ENCODE results near the gene FNIP2.

Gene FNIP2

DNA sequence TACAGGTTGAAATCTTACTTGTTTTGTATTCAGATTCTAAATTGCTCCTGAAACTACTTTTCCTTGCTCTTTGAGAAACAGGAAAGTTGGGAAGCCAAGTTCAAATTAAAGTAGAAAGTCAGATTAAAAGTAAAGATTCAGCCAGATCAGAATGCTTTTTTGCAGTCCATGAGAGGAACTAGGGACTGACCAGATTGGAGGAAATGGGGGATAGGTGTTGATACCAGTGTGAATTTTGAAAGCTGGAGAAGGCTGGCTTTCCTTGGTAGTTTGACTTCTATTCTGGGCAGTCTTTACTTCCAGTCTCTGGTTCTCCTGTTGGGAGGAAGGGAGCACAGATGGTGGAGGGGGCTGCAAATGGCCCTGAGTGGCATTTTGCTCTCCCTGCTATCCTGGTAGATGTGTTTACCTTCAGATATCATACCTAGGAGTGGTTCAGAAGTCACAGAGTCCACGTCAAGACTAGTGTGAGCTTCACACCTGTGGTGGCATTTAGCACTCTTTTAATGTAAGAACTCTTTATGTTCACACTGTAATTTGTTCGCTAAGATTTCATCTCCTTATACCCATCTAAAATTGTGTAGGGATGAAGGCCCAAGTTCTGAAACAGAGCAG, 68.8 kb downstream of the FNIP2 start:
- no peak for DNase-seq (ENCODE audit: low read depth)

DNA sequence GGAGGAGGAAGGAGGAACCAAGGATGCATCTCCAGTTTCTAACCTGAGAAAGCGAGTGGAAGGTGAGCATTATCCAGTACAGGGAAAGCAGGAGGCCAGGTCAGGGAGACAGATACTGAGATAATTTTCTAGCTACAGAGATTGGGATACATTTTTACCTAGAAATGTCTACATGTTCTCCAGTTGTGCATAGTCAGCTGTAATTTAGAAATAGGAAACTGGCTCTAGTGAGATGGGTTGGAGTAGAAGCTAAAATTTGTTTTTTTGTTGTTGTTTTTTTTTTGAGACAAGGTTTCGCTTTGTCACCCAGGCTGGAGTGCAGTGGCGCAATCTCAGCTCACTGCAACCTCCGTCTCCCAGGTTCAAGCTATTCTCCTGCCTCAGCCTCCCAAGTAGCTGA, 71.3 kb downstream of the FNIP2 start:
- no peak for DNase-seq (ENCODE audit: low read depth)

DNA sequence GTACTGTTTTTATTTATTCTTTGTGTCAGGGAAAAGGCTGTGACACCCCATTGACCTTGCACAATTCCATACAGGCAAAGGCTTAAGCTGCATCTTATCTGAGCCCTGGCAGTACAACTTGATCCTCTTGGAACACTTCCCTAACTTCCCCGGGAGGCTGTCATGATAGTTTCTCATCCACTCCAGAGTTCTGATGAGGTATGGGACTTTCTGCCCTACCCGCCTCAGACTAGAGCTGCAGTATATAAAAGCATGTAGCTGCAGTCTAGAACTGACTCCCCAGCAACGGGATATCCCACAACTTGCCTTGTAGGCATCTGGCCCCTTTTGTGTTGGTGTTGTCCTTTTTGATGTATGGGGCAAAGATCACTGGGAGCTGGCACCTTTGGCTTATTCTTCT, 72.7 kb downstream of the FNIP2 start:
- no peak for DNase-seq (ENCODE audit: low read depth)

DNA sequence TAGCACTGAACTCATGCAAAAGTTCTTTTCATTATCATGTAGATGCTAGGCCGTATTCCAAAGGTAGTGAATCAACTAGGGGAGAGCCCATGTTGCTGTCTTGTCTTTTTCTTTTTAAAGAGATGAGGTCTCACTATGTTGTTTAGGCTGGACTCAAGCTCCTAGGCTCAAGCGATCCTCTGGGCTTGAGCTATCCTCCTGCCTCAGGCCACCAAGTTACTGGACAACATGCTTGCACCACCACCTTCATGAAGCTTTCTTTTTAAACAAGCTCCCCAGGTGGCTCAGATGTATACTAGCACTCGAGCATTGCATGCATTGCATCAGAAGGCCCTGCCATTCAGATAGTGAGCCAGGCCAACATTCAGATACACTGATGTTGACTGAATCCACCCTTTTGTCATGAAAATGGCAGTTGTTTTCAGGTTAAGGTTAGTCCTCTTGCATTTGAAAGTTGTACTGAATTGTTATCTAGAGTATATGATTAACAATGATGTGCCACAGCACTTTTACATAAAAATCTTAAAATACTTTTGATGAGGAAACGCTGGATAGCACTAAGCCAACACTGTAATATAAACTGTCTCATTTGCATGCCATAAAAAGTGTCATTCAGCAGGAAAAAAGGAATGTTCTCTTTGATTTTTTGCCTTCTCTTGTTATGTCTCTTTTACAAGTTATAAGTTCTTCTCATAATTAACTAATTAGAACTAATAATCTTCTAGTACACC, 76.7 kb downstream of the FNIP2 start:
- no peak for DNase-seq (ENCODE audit: low read depth)

DNA sequence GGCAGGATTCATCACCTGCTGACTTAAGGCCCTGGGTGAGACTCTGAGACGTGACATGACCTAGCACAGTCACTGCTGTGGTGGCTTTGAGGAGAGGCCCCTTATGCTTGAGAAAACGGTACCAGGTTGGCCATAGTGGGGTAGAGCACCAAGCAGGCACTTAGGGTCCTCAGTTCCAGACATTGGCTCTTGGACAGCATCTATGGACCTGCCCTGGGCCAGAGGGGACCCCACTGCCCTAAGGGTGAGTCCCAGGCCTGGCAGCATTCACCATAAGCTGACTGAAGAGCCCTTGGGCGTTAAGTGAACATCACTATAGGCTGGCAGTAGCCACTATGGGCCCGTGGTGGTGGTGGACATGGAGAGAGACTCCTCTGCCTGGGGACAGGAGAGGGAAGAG, 78.7 kb downstream of the FNIP2 start:
- DNase-seq (ENCODE audit: low read depth), result no peak

DNA sequence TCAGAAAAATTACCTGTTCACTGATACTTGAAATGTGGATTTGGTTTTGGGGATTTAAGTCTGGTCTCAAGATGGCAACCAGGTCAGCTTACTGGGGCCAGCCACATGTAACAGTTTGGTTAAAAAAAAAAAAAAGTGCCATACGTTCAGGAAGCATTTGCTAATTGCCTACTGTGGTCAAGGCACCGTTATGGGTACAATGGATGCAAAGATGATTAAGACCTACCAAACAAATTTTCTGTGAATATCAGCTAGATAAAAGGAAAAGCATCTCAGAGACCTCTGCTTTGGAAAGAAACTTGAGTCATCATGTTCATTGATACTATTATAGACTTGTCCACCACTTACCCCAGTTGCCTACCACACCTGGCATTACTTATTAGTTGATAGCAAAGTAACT, 80.9 kb downstream of the FNIP2 start:
- DNase-seq (ENCODE audit: low read depth), result no peak

DNA sequence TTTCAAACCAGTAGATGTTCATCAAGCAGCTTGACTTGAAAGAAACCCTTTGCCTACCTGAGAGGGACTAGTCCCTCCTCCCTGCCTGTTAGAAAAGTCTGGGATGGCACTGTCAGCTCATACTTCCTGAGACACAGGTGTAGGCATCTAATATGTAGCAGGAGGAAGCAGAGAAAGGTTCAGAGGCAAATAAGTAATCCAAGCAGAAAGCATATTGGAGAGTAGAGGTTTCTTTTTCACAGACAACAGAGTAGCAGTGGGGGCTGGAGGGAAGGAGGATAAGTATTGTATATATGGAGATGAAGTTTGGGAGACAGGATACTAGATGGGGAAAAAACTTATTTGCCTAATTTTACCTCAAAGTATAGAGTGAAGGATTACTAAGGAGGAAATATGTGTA, 81.5 kb downstream of the FNIP2 start:
- no peak for DNase-seq (ENCODE audit: low read depth)

DNA sequence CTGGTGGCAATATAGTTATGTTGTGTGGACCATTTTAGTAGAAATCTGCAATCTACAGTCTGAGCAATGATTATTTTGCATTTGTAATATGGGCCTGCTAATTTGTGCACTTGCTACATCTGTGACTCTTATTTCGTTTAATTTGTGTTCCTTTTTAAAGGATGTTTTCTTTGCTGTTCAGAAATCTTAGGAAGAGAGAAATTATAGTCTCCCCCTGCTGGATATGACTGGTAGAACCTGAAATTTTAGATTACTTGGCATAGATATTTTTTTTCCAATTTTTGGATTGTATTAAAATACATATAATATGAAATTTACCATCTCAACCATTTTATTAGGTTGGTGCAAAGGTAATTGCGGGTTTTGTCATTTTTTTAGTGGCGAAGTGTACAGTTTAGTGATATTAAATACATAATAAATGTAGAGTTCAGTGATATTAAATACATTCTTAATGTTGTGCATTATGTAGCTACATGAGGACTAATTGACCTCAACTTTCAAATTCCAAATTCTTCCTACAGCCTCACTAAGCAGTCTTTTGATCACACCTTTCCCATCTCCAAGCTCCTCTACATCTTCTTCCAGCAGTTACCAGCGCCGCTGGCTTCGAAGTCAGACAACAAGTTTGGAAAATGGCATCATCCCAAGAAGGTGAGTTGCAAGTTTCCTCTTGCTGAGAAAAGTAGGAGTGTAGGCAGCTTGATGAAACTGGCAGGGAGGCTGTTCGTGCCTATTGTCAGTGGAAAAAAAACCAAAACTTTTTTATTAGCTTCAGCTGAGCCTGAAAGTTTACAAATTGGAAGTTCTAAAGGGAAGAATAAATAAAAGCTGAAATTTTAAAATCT, 82.2 kb downstream of the FNIP2 start:
- no peak for DNase-seq (ENCODE audit: low read depth)

DNA sequence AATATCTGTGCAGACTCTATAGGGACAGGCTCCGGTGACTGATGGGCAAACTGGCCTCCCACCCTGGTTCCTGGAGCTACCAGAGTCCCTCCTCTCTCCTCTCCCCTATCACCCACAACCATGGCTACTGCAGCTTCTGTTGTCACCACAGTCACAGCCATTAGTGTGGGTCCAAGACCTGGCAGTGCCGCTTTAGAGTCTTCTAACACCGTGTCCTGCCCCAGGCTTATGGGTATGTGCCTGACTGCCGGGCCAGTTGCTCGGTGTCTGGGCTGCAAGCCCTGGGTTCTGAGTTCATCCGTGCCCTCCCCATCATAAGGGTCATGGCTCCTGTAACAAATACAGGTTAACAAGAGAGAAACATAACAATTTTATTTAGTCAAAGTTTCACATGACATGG, 85.4 kb downstream of the FNIP2 start:
- DNase-seq (ENCODE audit: low read depth), result no peak

DNA sequence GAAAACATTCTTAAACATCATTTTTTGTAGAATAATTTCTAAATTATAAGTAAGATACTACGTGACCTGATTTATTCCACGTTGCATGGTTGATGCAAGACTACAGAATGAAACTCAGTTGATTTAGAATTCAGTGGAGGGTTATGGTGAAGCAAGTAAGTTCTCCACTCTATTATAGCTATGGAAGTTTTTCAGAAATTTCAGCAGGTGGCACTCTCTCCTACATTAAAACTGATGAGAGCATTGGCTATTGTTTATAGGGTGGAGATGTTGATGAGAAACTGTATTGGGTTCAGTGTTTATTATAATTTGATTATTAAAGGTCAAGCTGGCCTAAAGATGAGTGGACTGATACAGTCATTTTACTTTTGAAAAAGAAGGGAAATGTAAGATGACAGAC, 88.0 kb downstream of the FNIP2 start:
- no peak for DNase-seq (ENCODE audit: low read depth)

DNA sequence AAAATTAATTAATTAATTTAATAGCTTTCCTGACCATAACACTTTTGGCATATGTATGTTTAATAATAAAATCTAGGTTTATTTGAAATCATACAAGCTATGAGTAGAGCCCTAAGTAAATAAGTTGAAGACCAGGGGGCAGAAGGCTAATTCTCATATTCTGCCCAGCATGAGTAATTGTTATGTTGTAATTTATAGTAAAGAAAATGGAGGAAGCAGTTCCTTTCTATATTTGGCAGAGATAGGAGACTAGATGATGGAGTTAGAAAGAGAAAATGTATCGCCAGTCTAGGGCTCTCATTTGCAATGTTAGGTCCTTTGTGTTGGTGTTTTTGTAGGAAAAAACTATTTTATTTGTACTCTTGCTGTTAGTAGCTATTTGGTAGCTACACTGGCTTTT, 89.1 kb downstream of the FNIP2 start:
- no peak for DNase-seq (ENCODE audit: low read depth)

DNA sequence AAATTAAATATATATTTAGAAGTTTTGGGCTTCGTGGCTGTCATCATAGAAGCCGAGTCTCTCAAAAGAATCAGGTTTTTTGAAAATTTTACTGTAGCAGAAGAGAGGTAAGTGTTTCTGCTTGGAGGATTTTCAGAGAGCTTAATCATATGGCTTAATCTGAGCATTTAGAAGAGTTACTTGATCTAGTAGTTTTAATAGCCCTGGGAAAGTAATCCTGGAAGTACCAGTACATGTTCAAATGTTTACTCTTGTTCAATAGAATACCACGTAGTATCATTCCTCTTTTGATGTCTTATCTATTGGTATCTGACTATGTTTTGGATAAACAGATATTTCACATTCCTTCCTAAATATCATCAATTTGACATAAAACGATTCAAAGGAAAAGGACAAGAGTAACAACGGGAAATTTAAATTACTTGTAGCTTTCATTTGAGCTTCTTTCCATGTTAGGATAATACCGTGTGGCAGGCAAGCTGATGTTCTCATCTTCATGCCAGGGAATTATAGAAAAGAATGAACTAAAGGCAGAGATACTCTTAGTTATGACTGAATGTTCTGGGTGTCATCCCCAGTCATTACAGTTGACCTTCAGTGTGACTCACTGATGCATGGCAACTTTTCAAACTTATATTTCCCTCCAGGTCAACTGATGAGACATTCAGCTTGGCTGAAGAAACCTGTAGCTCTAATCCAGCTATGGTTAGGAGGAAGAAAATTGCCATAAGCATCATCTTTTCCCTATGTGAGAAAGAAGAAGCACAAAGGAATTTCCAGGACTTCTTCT, 89.8 kb downstream of the FNIP2 start:
- DNase-seq (ENCODE audit: low read depth), result peak; percentile 38

DNA sequence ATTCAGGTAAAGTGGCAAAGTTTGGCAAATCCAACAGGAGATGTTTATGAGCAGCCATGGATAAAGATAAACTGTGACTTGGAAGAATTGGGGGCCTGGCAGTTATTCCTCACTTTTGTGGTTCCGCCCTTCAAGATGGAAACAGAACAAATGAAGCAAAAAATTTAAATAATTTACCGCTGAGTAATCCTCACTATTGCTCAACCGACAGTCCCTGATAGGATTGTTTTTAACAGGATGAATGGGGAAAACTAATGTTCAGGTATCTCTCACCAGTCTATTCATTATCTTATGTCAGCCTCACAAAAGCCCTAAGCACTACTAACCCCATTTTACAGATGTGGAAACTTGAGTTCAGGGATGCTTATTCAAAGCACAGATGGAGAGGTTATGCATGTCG, 90.8 kb downstream of the FNIP2 start:
- no peak for DNase-seq (ENCODE audit: low read depth)

DNA sequence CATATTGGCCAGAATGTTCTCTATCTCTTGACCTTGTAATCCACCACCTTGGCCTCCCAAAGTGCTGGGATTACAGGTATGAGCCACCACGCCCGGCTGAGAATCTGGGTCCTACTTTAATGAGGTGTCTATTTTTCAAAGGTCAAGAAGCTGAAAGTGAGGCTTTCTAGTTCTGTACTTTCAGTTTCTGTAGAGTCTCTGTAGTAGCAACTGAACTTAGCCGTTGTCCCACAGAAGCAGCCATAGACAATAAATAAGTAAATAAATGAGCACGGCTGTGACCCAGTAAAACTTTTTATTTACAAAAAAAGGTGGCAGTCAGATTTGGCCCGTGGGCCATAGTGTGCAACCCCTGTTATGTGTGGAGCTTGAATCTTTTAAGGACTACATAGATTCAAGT, 92.0 kb downstream of the FNIP2 start:
- DNase-seq (ENCODE audit: low read depth), result no peak

DNA sequence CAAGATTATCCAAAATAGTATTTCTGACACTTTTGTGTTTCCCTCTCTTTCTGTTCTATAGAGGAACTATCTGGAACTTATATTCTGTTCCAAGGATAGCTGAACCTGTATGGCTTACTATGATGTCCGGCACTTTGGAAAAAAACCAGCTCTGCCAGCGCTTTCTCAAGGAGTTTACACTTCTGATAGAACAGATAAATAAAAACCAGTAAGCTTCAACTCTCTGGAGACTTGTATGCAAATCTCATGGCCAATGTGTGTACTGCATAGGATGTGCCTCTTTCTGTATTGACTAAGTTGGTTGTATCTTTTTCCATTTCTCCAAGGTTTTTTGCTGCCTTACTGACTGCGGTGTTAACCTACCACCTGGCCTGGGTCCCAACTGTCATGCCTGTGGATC, 92.5 kb downstream of the FNIP2 start:
- DNase-seq (ENCODE audit: low read depth), result no peak

DNA sequence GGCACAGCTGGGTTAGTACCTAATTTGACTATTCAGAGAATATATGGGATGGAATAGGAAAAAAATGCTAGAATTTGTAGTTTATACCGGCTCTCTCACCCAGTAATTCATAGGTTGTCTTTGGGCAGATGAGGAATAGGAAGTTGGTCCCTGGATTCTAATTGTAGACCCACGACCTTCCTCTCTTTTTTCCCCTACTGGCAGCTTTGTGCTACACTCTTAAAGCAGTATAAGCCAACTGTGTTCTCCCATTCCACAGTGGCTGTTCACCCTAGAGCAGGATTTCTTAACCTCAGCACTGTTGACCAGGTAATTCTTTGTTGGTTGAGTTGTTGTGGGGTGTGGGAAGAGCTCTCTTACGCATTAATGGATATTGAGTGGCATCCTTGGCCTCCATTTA, 92.9 kb downstream of the FNIP2 start:
- DNase-seq (ENCODE audit: low read depth), result no peak

DNA sequence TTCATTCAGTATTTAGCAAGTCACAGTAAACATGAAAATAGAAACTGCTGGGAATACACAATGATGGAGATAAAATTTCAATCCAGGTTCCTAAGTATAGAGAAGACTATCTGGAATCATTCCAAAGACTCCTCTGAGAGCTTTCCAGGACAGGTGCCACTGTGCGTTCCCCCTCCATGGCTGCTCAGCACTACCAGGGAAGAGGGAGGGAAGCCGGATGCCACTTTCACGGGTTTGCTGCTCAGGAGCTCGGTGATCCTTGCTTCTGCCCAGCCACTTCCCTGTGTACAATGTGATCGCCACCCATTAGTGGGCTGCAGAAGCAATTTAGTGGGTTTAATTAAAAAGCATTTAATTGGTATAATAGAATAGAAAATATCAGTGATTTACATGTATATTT, 94.5 kb downstream of the FNIP2 start:
- DNase-seq (ENCODE audit: low read depth), result no peak

DNA sequence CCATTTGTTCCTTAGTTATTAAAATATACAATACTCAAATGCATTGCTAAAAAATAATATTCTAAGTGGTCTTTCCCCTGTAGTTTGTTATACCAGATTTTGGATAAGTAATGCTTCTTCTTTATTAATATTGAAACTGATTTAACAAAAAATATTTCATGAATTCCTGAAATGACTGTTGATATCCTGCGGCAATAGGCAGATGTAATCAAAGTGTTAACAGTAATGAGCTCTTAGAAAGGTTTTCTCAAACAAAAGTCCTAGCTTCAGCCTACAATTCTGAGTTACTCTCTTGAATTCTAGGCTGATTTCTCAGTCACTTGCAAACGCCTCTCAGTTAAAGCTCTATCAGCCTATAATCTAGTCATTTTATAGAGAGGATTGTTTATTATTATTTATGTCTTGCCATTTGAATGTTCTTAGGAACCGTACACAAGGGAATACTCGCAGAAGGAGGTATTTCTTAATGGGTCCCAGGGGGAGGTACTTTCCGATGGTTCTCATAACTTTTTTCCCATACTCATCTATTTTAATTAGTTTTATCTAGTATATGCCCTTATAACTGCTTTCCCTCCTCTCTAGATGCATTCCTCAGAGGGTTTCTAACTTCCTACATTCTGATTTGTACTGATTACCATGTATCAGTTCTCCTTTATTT, 96.8 kb downstream of the FNIP2 start:
- no peak for DNase-seq (ENCODE audit: low read depth)

DNA sequence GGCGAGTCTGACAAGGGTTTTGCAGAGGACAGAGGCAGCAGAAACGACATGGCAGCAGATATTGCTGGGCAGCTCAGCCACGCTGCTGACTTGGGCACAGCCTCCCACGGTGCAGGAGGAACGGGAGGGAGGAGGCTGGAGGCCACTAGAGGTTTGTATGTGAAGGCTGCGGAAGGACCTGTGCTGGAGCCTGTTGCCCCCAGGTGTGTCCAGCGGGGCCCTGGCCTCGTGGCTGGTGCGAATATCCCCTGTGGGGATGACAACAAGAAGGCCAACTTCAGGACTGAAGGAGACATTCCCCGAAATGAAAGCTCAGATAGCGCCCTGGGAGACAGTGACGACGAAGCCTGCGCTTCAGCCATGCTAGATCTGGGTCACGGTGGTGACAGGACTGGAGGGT, 100.2 kb downstream of the FNIP2 start:
- no peak for DNase-seq (ENCODE audit: low read depth)

DNA sequence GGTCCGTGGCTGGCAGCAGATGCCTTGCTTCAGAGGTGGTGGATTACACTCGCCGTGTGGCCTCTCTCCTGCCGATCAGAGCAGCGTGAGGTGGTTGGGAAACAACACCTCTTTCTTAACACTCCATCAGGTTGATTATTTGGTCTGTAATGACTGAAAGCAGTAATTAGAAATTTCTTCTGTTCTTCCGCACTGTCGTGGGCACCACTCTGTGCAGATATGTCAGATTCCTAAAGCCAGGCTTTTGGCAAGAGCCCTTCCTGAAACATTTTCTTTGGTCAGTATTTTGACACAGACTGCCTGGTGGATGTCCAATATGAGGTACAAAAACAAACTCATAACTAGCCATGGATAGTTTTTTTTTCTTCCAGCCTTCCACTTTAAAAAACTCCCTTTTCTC, 100.9 kb downstream of the FNIP2 start:
- no peak for DNase-seq (ENCODE audit: low read depth)

DNA sequence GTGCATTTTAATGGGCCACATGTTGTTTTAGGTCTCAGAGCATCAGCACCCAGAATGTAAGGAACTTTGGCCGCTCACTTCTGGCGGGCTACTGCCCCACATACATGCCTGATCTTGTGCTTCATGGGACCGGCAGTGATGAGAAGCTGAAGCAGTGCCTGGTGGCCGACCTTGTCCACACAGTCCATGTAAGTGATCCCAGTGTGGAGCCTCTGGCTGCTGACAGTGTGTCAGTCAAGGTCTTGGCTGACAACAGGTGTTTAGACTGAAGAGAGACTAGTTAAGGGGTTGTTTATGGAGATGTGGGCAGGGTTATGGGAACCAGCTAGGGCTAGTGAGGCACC, 101.4 kb downstream of the FNIP2 start:
- DNase-seq (ENCODE audit: low read depth), result no peak

Data from GM04504 (cell line).